ENCODE data around the gene FKBP15.

DNA sequence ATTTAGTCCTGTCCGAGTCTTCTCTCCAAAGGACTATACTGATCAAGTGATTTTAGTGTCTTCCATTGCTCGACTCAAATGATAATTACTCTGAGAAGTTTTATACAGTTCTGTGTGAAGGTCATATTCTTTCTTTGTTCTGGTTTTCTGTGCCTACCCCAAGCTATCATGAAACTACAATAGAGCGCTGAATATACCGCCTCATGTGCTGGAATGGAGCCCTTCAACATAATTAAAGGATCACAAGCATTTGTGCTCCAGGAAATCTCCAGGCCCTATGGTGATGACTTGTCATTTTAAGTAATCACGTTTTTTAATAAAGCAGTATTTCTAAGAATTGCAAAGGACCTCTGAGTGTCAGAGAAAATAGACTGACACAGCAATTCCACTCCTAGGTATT, 81.1 kb downstream of the FKBP15 start:
- TF ChIP-seq POU6F1 (CRISPR knock-in tag; IDR thresholded peaks at IDR 0.05; ENCODE audit: borderline replicate concordance, low read depth): no peak
- no peak for TF ChIP-seq PATZ1 (CRISPR knock-in tag; IDR thresholded peaks at IDR 0.05; ENCODE audit: borderline replicate concordance)
- no peak for TF ChIP-seq PPARA (CRISPR knock-in tag; IDR thresholded peaks at IDR 0.05; ENCODE audit: borderline replicate concordance)

Data from SK-N-SH treated with all-trans-retinoic acid at 6 μM for 48 hours (cell line).